PC-3 (cell line): ENCODE data around the gene PODXL2. TPM values are rescaled to one million over a fixed set of nuclear protein-coding genes. Genes with fewer than 3 reads are reported as not detected.

ENCODE experiments used
- ATAC-seq: fragments of 200-7000 bp; cut with Tn5 transposase; 2 replicates; pipeline ENCODE4 v1.9.1; 2020; ENCODE audit warnings: mild to moderate bottlenecking, moderate library complexity
- BruUV-seq: library from RNA; stranded (reverse); fragments of 400-500 nt; replicated peaks from 2 replicates; lab custom pipeline; 2021; lab: Mats Ljungman, UMichigan
- CTCF ChIA-PET: fragments of 300-600 bp; sonication (Branson Sonifier 250); formaldehyde crosslinking; loops from one replicate; lab custom pipeline; 2022; ENCODE audit warnings: antibody characterized with exemption; lab: Charles Lee
- POLR2A ChIA-PET: fragments of 300-600 bp; sonication (Branson Sonifier 250); formaldehyde crosslinking; loops from one replicate; lab custom pipeline; 2022; ENCODE audit warnings: antibody characterized with exemption; ENCODE audit not compliant: unreplicated experiment; lab: Charles Lee
- DNase-seq: peaks from one replicate; pipeline ENCODE4 v3.0.0-alpha.2; 2015
- H2AFZ ChIP-seq: fragments of 300-600 bp; sonication (generic); 2 replicates; pipeline ENCODE4 v1.6.0; 2016; ENCODE audit warnings: antibody characterized with exemption, low read length
- H3F3A ChIP-seq: fragments of 300-600 bp; sonication (generic); one replicate; pipeline ENCODE4 v1.6.0; 2017; ENCODE audit warnings: antibody characterized with exemption, low read length, control low read depth, mild to moderate bottlenecking; ENCODE audit not compliant: unreplicated experiment
- H3K27ac ChIP-seq: fragments of 300-600 bp; sonication (generic); 2 replicates; pipeline ENCODE4 v1.5.1; 2016; ENCODE audit warnings: mild to moderate bottlenecking, low read length
- H3K27me3 ChIP-seq: fragments of 300-600 bp; sonication (generic); 2 replicates; pipeline ENCODE4 v1.6.1; 2016; ENCODE audit warnings: low read length, mixed read lengths
- H3K36me3 ChIP-seq: fragments of 300-600 bp; sonication (generic); 2 replicates; pipeline ENCODE4 v1.6.1; 2016; ENCODE audit warnings: low read depth, mixed run types, low read length, mixed read lengths
- H3K4me1 ChIP-seq: fragments of 300-600 bp; sonication (generic); 2 replicates; pipeline ENCODE4 v1.5.1; 2016; ENCODE audit warnings: low read length; ENCODE audit not compliant: insufficient read depth
- H3K4me2 ChIP-seq: fragments of 300-600 bp; sonication (generic); 2 replicates; pipeline ENCODE4 v1.6.0; 2016; ENCODE audit warnings: low read length
- H3K4me3 ChIP-seq: fragments of 300-600 bp; sonication (generic); 2 replicates; pipeline ENCODE4 v1.5.1; 2016; ENCODE audit warnings: mild to moderate bottlenecking, low read length, mixed read lengths
- H3K79me2 ChIP-seq: fragments of 300-600 bp; sonication (generic); 2 replicates; pipeline ENCODE4 v1.6.1; 2017; ENCODE audit warnings: low read length, mixed read lengths
- H3K9ac ChIP-seq: fragments of 300-600 bp; sonication (generic); 2 replicates; pipeline ENCODE4 v1.6.0; 2016; ENCODE audit warnings: mild to moderate bottlenecking, low read length
- H3K9me2 ChIP-seq: fragments of 300-600 bp; sonication (generic); replicated peaks from 2 replicates; pipeline ENCODE4 v1.6.1; 2016; ENCODE audit warnings: mixed run types, low read length, mixed read lengths
- H3K9me3 ChIP-seq: fragments of 300-600 bp; sonication (generic); 2 replicates; pipeline ENCODE4 v1.6.1; 2016; ENCODE audit warnings: low read length, mixed read lengths
- H4K20me1 ChIP-seq: fragments of 300-600 bp; sonication (generic); 2 replicates; pipeline ENCODE4 v1.6.1; 2016; ENCODE audit warnings: low read length, mixed read lengths
- EZH2 ChIP-seq: fragments of 300-600 bp; sonication (generic); IDR thresholded peaks from one replicate; pipeline ENCODE4 v1.6.1; 2017; ENCODE audit warnings: antibody characterized with exemption, mild to moderate bottlenecking, low read length; ENCODE audit not compliant: unreplicated experiment
- EZH2phosphoT487 ChIP-seq: fragments of 300-600 bp; sonication (generic); IDR thresholded peaks from 2 replicates; pipeline ENCODE4 v1.6.1; 2018; ENCODE audit warnings: mild to moderate bottlenecking, antibody characterized with exemption, low read length, borderline replicate concordance
- intact Hi-C: fragments of 100-400 bp; cut with micrococcal nuclease; formaldehyde crosslinking; loops from 2 replicates; pipeline ENCODE4 v1.9.0; 2023
- total RNA-seq: library from RNA; depleted of rRNA; stranded (reverse); fragments of >200 nt; gene quantifications from 2 replicates; pipeline ENCODE4 v1.2.3, GENCODE V29; 2014
- TF ChIP-seq, protein P1 (sequence below): fragments of 300-600 bp; sonication (generic); conservative IDR thresholded peaks from 2 replicates; pipeline ENCODE4 v1.5.1; 2017; ENCODE audit warnings: antibody characterized with exemption, low read depth, mild to moderate bottlenecking, low read length

PODXL2 gene
- total RNA-seq, 1 experiment from 2014 or later = 32.4 TPM

DNA sequence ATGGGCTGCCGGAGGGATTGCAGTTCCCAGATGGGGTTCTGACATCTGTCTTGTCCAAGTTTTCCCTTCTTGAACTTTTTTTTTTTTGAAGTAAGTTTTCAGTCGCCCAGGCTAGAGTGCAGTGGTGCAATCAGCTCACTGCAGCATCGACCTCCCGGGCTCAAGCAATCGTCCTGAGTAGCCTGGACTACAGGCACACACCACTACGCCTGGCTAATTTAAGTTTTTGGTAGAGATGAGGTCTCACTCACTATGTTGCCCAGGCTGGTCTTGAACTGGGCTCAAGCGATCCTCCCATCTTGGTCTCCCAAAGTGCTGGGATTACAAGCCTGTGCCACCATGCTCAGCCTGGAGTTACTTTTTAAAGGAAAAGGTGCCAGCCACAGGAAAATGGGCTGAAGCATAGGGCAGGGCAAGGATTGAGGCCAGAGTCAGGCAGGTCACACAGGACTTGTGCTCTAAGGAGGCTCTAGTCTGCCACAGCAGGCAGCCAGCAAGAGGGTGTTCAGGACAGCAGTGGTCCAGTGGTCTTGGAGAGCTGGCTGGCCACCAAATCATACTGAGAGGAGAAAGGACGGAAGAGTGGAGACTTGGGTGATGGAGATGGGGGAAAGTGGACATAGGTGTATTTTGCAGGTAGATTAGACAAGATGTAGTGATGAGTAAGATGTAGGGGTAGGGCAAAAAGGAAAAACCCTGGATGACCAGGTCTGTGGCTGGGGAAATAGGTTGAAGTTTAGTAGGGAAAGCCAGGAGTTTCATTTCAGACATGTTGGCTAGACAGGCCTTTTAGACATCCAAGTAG, 6.0 kb upstream of the PODXL2 start:
- no peak for ATAC-seq
- TF ChIP-seq, protein P1, sequence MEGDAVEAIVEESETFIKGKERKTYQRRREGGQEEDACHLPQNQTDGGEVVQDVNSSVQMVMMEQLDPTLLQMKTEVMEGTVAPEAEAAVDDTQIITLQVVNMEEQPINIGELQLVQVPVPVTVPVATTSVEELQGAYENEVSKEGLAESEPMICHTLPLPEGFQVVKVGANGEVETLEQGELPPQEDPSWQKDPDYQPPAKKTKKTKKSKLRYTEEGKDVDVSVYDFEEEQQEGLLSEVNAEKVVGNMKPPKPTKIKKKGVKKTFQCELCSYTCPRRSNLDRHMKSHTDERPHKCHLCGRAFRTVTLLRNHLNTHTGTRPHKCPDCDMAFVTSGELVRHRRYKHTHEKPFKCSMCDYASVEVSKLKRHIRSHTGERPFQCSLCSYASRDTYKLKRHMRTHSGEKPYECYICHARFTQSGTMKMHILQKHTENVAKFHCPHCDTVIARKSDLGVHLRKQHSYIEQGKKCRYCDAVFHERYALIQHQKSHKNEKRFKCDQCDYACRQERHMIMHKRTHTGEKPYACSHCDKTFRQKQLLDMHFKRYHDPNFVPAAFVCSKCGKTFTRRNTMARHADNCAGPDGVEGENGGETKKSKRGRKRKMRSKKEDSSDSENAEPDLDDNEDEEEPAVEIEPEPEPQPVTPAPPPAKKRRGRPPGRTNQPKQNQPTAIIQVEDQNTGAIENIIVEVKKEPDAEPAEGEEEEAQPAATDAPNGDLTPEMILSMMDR = no peak
- TF ChIP-seq EZH2 = no peak
- no peak for TF ChIP-seq EZH2phosphoT487

GRCh38 chr3:127624063-127624462, 4.9 kb upstream of the PODXL2 start:
- H3K27me3 ChIP-seq = no peaks in the 10 kb centered on the region
- no peak for ATAC-seq
- no peaks in the 10 kb centered on the region for H3K9me3 ChIP-seq
- no TSS peak for BruUV-seq
- no peak overlapping the region for H2AFZ ChIP-seq
- no peak overlapping the region for H3K27ac ChIP-seq
- no peak overlapping the region for H3K4me2 ChIP-seq
- ChIA-PET POLR2A (no interaction called here), CTCF (no interaction called here)
- TF ChIP-seq EZH2phosphoT487 = no peak
- TF ChIP-seq, protein P1 = no peak
- peaks cover 5% of the 10 kb centered on the region for H3K36me3 ChIP-seq
- H3F3A ChIP-seq = no peaks in the 10 kb centered on the region
- H3K79me2 ChIP-seq = no peaks in the 10 kb centered on the region
- H3K9me2 ChIP-seq = no peaks in the 10 kb centered on the region
- no peak for DNase-seq
- no peaks in the 10 kb centered on the region for H3K4me1 ChIP-seq
- H3K9ac ChIP-seq = no peak overlapping the region
- H4K20me1 ChIP-seq = no peaks in the 10 kb centered on the region
- no peak overlapping the region for H3K4me3 ChIP-seq
- intact Hi-C loops = no loop called here

More for the DNA sequence above, 6.0 kb upstream of the PODXL2 start:
- Histone ChIP-seq H4K20me1 (no peaks in the 10 kb centered on the region), H3K27ac (no peak overlapping the region), H3K79me2 (no peaks in the 10 kb centered on the region), H3F3A (no peaks in the 10 kb centered on the region), H3K4me2 (no peak overlapping the region), H3K36me3 (peaks cover 5% of the 10 kb centered on the region), H3K4me3 (no peak overlapping the region), H3K9ac (no peak overlapping the region), H3K9me2 (no peaks in the 10 kb centered on the region), H3K9me3 (no peaks in the 10 kb centered on the region), H3K4me1 (no peaks in the 10 kb centered on the region), H2AFZ (no peak overlapping the region), H3K27me3 (no peaks in the 10 kb centered on the region)
- BruUV-seq = no TSS peak
- POLR2A ChIA-PET = no interaction called here
- intact Hi-C loops = no loop called here
- no peak for DNase-seq
- CTCF ChIA-PET = interaction anchor here (0.7 kb wide), 1 partner anchor 168 kb away, joined by 4 read pairs; no protein-coding TSS in a partner anchor

DNA sequence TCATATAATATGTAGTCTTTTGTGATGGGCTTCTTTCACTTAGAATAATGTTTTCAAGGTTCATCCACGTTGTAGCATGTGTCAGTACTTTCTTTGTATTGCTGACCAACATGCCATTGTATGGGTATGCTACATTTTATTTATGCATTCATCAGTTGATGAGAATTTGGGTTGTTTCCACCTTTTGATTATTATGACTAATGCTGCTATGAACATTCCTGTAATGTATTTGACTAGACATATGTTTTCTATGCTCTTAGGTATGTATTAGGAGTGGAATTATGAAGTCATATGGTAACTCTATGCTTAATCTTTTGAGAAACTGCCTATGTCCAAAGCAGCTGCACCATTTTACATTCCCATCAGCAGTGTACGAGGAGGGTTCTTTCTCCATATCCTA, 3.2 kb upstream of the PODXL2 start:
- TF ChIP-seq EZH2 = no peak
- TF ChIP-seq, protein P1 = no peak
- no peak for TF ChIP-seq EZH2phosphoT487
- H3K27me3 ChIP-seq = no peaks in the 10 kb centered on the region
- no peak overlapping the region for H3K4me2 ChIP-seq
- no peak overlapping the region for H3K9ac ChIP-seq
- ATAC-seq (no peak), DNase-seq (no peak)
- H3K9me3 ChIP-seq = no peaks in the 10 kb centered on the region
- no peaks in the 10 kb centered on the region for H3F3A ChIP-seq
- intact Hi-C loops = no loop called here
- no peaks in the 10 kb centered on the region for H4K20me1 ChIP-seq
- no peak overlapping the region for H3K4me3 ChIP-seq
- H3K36me3 ChIP-seq = peaks cover 5% of the 10 kb centered on the region
- H3K4me1 ChIP-seq = no peaks in the 10 kb centered on the region; the same call in 1 of the 2 replicates
- H2AFZ ChIP-seq = no peak overlapping the region
- POLR2A ChIA-PET = no interaction called here
- CTCF ChIA-PET = no interaction called here
- no peaks in the 10 kb centered on the region for H3K9me2 ChIP-seq
- no TSS peak for BruUV-seq
- 0 out of 2 replicates have a peak, but pooled peaks cover 11% of the 10 kb centered on the region for H3K79me2 ChIP-seq
- H3K27ac ChIP-seq = no peak overlapping the region
